Adipose tissue (tissue), 3 donors: ENCODE data around the gene ATF7IP2. TPM values are rescaled to one million over a fixed set of nuclear protein-coding genes. Genes with fewer than 3 reads are reported as not detected.
"Not testable (repeated sequence)": the region's sequence is repeated elsewhere in the genome, so short reads cannot be mapped to it uniquely, and the experiment has no call there.

Experiments used
- H3K27ac ChIP-seq: one replicate; pipeline ENCODE4 v1.5.1; 2013; ENCODE audit warnings: low read depth, low read length
- WGBS, 3 donors: extraction: QIAGEN DNeasy Blood & Tissue Kit; methylation state at CpG; one replicate each; pipeline ENCODE4 v1.1.7; 2013; 5-methylcytosine and 5-hydroxymethylcytosine counted together
- polyA plus RNA-seq, 3 donors: library from polyadenylated mRNA; stranded (reverse); fragments of 200-250 nt; gene quantifications; one replicate each; pipeline ENCODE4 v1.2.3, GENCODE V29; 2013
- donor health status: healthy with polysubstance abuse.
- donor health status: Bipolar disorder and iron deficiency.
- donor health status: healthy.

ATF7IP2 gene, protein sequence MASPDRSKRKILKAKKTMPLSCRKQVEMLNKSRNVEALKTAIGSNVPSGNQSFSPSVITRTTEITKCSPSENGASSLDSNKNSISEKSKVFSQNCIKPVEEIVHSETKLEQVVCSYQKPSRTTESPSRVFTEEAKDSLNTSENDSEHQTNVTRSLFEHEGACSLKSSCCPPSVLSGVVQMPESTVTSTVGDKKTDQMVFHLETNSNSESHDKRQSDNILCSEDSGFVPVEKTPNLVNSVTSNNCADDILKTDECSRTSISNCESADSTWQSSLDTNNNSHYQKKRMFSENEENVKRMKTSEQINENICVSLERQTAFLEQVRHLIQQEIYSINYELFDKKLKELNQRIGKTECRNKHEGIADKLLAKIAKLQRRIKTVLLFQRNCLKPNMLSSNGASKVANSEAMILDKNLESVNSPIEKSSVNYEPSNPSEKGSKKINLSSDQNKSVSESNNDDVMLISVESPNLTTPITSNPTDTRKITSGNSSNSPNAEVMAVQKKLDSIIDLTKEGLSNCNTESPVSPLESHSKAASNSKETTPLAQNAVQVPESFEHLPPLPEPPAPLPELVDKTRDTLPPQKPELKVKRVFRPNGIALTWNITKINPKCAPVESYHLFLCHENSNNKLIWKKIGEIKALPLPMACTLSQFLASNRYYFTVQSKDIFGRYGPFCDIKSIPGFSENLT
- polyA plus RNA-seq = 10 to 100 TPM in 1 of 3 donors, 1 to 10 TPM in 2; 7.0 to 10.9 (median 7.8) TPM

DNA sequence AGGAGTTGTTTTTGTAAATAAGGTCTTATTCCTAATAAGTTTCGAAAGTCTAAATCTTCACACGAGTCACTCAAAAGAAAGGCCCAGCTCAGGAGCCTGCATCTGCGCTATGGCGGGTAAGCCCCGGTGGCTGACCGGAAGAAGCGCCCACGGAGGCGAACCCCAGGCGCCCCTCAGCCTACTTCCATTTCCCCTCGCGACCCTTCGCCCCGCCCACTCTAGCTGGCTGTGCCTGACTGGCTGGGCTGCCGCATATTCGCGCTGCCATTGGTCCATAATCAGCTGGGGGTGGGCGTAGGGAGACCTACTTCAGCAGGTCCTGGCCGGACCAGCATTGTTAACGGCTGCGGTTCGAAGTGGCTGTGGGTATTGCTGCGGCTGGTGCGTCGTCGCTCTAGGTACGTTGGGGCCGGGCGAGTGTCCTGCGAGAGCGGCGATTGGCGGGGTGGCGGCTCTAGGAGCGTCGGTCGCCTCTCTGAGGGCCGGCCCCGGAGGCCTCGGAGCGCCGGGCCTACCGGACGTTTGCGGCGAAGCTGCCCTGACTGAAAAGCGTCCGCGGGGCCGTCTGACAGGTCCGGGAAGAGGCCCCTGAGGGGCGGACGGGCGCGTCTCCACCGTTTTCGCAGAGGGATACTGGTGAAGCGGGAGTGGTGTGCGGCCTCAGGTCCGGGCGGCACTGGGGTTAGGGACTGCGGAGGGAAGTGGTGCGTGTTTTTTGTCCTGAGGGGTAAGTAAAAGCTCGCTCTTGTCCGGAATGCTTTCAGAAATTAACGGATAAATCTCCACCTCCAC is at the start of gene ATF7IP2:
Gene ATF7IP2 (plus strand): TSS at position 337 of the 792 bp plus-strand sequence. CDS start 44,560 bp downstream, outside the sequence.
- WGBS, 3 donors = 3 to 5% (median 4%) methylated on average over 66 of the region's 66 CpGs
- H3K27ac ChIP-seq = no peak within 1 kb of the TSS

GRCh38 chr16:10338426-10338825 is 47.4 kb upstream of the ATF7IP2 start:
- H3K27ac ChIP-seq = no peak overlapping the region
- WGBS, 3 donors = 48 to 73% (median 58%) methylated on average over 2 of the region's 2 CpGs

DNA sequence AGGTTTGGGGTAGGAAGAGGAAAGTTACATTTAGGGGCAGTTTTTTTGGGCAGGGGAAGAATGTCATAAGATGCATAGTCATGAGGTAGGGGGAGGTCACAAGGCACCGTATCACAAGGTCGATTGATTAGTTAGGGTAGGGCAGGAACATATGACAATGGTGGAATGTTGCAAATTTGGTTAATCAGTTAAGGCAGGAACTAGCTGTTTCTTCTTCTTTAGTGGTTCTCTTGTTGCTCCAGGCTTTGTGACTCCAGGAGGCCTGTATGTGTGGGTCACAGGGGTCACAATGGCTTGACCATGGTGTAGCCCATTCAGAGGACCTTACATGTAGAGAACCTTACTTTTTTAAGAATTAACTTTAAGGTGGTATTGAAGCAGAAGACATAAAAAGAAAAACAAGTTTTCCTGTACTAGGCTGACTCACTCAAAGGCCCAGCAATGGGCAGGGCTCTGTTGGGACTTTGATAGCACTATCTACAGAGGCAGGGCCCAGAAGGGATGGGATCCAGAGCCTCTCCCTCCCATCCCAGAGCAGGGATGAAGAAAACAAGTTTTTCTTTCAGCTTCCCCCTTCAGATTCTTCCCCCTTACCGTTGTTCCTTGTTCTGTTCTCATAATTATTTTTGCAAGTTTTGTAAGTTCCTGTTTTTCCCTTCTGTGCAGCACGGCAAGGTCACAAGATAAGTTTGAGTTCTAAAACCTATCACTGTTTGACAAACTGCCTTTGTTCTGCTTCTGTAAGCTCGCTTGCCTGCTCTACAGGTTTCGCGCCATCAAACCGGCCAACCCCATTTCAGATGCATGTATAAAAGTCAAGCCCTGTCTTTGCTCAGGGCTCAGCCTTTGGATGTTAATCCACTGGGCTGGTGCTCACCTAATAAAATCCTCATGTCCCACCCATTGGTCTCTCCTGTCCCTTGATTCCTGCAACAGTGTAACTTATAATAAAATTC is 45.8 kb upstream of the ATF7IP2 start:
- 69 to 79% (median 74%) methylated on average over 8 of the region's 8 CpGs for WGBS, 3 donors
- no peak overlapping the region for H3K27ac ChIP-seq

DNA sequence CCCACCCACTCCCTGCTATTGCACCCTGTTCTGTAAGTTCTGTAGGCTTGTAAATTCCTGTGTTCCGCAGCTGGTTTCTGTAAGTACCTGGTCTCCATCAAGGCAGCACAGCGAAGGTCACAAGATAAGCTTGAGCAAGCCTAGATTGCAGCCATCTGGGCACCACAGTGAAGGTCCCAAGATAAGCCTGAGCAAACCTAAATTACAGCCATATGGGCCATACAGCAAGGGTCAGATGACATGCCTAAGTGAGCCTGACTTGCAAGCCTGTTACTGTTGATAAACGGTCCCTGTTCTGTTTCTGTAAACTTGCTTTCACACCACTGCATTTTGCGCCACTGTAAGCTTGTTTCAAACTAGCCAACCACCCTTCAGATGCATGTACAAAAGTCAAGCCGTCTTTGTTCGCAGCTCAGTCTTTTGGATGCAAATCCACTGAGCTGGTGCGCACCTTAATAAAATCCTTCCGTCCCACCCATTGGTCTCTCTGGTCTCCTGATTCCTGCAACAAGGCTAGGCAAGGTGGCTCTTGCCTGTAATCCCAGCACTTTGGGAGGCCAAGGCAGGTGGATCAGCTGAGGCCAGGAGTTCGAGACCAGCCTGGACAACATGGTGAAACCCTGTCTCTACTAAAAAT is 42.6 kb upstream of the ATF7IP2 start:
- 64 to 80% (median 77%) methylated on average over 9 of the region's 9 CpGs for WGBS, 3 donors
- H3K27ac ChIP-seq = no peak overlapping the region

- not testable (repeated sequence) for H3K27ac ChIP-seq
- WGBS, 3 donors = 89 to 96% (median 91%) methylated on average over 1 of the region's 1 CpG
These were observed 41.2 kb upstream of the ATF7IP2 start for GRCh38 chr16:10344699-10345098.

- 89 to 99% (median 97%) methylated on average over 3 of the region's 3 CpGs for WGBS, 3 donors
- no peak overlapping the region for H3K27ac ChIP-seq
These were observed 40.2 kb upstream of the ATF7IP2 start for GRCh38 chr16:10345629-10346028.

- WGBS, 3 donors = 73 to 84% (median 82%) methylated on average over 5 of the region's 5 CpGs
- no peak overlapping the region for H3K27ac ChIP-seq
These were observed 36.0 kb upstream of the ATF7IP2 start for GRCh38 chr16:10349851-10350250.

- WGBS, 3 donors = 72 to 79% (median 74%) methylated on average over 2 of the region's 2 CpGs
- H3K27ac ChIP-seq = no peak overlapping the region
These were observed 33.6 kb upstream of the ATF7IP2 start for GRCh38 chr16:10352262-10352661.

DNA sequence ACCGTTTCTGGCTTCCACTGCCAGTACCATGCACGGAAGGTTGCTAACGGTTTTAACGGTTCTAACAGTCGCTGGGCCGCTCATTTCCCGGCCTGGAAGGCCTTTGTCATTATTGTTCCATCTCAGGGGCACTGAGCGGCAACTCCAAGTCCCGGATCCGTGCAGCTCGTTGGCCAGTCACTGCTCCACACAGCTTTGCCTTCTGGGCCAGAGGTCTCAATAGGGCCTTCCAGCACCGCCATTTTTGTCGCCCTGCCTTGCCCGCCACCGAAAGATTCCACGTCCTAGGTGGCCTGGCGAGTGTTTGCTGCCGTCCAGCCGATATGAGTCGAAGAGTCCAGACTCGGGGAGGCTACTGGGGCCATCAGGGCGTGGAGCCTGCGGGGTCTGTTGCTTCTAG is 30.3 kb upstream of the ATF7IP2 start:
- 93 to 97% (median 94%) methylated on average over 23 of the region's 23 CpGs for WGBS, 3 donors
- no peak overlapping the region for H3K27ac ChIP-seq

DNA sequence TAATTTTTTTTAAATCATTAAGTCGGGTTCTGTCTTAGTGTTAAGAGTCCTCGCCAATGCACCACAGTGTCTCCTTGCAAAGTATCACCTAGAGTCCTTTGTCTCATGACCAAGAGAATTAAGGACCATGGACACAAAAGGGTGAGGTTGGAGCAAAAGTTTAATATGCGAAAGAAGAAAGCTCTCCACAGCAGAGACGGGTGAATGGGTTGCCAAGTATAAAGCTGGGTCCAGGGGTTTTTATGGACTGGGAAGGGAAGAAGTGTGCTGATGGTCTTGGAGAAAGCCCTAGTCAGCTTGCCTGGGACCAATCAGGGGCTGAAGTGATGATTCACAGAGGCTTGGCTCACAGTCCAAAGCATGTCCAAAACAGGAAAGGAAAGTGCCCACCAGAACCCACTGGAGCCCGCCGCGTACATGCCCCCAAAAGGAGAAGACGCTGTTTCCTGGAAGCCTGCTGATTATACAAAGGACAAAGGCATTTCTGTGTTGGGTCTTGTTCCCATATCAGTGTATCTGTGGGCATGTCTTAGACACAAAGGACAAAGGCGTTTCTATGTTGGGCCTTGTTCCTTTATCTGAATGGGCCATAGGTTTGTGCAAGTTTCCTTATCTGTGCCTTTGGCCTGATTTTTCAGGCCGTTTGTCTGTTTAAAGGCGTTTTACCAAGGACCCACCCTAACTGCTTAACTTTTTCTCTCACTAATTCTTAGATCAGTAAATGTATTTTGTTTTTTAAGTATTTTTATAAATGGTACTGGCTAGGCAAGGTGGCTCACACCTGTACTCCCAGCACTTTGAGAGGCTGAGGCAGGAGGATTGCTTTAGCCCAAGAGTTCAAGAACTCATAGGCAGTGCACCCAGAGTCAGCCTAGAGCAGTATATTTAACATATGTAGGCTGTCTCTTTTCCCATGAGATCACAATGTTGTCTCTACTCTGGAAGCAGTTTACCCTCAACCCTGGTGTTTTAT is 28.7 kb upstream of the ATF7IP2 start:
- H3K27ac ChIP-seq = no peak overlapping the region
- WGBS, 3 donors = 79 to 87% (median 85%) methylated on average over 11 of the region's 11 CpGs

DNA sequence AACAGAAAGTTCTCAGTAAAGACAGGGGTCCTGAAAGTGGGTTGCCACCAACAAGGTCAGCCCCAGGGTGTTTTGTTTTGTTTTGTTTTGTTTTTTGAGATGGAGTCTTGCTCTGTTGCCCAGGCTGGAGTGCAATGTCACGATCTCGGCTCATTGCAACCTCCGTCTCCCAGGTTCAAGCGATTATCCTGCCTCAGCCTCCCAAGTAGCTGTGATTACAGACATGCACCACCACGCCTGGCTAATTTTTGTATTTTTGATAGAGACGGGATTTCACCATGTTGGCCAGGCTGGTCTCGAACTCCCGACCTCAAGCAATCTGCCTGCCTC is 24.1 kb upstream of the ATF7IP2 start:
- 92 to 97% (median 95%) methylated on average over 8 of the region's 8 CpGs for WGBS, 3 donors

GRCh38 chr16:10362077-10362863 is 23.6 kb upstream of the ATF7IP2 start:
- 35 to 43% (median 41%) methylated on average over 9 of the region's 9 CpGs for whole genome bisulfite sequencing, 3 donors
- H3K27ac ChIP-seq = no peak overlapping the region

More for the DNA sequence above, 24.1 kb upstream of the ATF7IP2 start:
- H3K27ac ChIP-seq = not testable (repeated sequence)

- 82 to 88% (median 83%) methylated on average over 4 of the region's 4 CpGs for WGBS, 3 donors
- not testable (repeated sequence) for H3K27ac ChIP-seq
These were observed 23.0 kb upstream of the ATF7IP2 start for GRCh38 chr16:10362864-10363197.

GRCh38 chr16:10366619-10367018 is 19.2 kb upstream of the ATF7IP2 start:
- H3K27ac ChIP-seq = not testable (repeated sequence)
- WGBS, 3 donors = 94 to 97% (median 94%) methylated on average over 8 of the region's 8 CpGs

- no peak overlapping the region for H3K27ac ChIP-seq
- WGBS, 3 donors = 75 to 86% (median 76%) methylated on average over 5 of the region's 5 CpGs
These were observed 18.2 kb upstream of the ATF7IP2 start for GRCh38 chr16:10367616-10368188.
